ENCODE measurements around the gene POC1B. TPM values are rescaled to one million over a fixed set of nuclear protein-coding genes. Genes with fewer than 3 reads are reported as not detected.

The POC1B gene
- total RNA-seq, 1 donor from 2014 or later: 40.3 TPM

DNA sequence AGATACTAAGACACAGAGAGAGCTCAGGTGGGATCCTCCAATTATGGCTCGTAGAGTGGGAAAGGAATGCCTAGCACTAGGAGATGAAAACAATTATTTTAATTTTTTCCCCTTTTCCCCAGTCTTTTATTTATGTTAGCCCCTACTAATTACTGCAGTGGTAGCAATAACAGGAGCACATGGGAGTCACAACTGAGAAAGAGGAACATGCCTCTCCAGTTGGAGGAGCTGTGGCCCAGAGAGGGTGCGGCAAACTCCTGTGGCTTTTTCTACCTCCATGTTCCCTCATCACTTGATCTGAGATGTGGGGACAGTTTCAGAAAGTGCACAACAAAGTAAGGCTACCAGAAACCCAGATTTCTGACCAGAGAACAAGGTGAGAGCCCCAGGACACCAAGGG lies 25.9 kb upstream of the POC1B start:
- no peak overlapping the region for H3K4me3 Mint-ChIP-seq
- no peak overlapping the region for H3K9ac ChIP-seq
- no peaks in the 10 kb centered on the region for H3K27me3 Mint-ChIP-seq (ENCODE audit: insufficient read depth, low read depth)
- H3K4me3 ChIP-seq: no peak overlapping the region
- no peak overlapping the region for H3K27ac Mint-ChIP-seq
- TF ChIP-seq EZH2 (IDR thresholded peaks at IDR 0.05) (no peak), EZH2phosphoT487 (IDR thresholded peaks at IDR 0.05) (no peak)
- TF ChIP-seq, protein P1, sequence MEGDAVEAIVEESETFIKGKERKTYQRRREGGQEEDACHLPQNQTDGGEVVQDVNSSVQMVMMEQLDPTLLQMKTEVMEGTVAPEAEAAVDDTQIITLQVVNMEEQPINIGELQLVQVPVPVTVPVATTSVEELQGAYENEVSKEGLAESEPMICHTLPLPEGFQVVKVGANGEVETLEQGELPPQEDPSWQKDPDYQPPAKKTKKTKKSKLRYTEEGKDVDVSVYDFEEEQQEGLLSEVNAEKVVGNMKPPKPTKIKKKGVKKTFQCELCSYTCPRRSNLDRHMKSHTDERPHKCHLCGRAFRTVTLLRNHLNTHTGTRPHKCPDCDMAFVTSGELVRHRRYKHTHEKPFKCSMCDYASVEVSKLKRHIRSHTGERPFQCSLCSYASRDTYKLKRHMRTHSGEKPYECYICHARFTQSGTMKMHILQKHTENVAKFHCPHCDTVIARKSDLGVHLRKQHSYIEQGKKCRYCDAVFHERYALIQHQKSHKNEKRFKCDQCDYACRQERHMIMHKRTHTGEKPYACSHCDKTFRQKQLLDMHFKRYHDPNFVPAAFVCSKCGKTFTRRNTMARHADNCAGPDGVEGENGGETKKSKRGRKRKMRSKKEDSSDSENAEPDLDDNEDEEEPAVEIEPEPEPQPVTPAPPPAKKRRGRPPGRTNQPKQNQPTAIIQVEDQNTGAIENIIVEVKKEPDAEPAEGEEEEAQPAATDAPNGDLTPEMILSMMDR (IDR thresholded peaks at IDR 0.05): no peak
- DNase-seq (ENCODE audit: low spot score): no peak
- no peak overlapping the region for H3K4me2 ChIP-seq
- no peak overlapping the region for H3K27ac ChIP-seq
- H3K36me3 Mint-ChIP-seq: peaks cover 4% of the 10 kb centered on the region
- no peaks in the 10 kb centered on the region for H3K36me3 ChIP-seq
- peaks cover 4% of the 10 kb centered on the region for H3K4me1 Mint-ChIP-seq
- no peaks in the 10 kb centered on the region for H4K20me1 ChIP-seq (ENCODE audit: low read depth)
- H3K9me3 Mint-ChIP-seq: peaks cover 7% of the 10 kb centered on the region
- H3K4me1 ChIP-seq: no peaks in the 10 kb centered on the region
- H3K79me2 ChIP-seq (ENCODE audit: low read depth): no peaks in the 10 kb centered on the region
- no peak overlapping the region for H2AFZ ChIP-seq (replicated peaks)
- no peaks in the 10 kb centered on the region for H3K27me3 ChIP-seq
- H3K9me3 ChIP-seq (ENCODE audit: low read depth): no peaks in the 10 kb centered on the region
- H3F3A ChIP-seq (ENCODE audit: low read depth): no peaks in the 10 kb centered on the region

DNA sequence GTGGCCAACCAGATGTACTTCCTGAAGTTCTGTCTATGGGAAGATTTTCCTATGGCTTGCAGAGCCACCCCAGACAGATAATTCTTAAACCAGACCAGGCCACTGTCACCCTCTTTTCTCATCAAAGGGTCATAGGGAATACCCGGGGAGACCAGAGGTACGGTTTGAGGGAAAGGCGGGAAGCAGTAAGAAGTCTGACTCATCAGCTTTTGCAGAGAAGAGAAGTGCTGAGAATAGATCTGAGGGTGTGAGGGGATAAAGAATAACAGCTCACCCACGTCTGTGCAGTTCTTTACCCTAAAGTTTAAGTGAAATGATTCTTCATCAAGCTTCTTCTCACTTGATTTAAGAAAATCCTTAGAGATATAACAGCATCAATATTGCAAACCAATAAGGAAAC lies 21.3 kb upstream of the POC1B start:
- Histone ChIP-seq H3K9me3 (ENCODE audit: low read depth) (no peaks in the 10 kb centered on the region), H3K4me2 (no peak overlapping the region), H3K9ac (no peak overlapping the region), H3K27me3 (no peaks in the 10 kb centered on the region), H3K4me3 (no peak overlapping the region), H3K36me3 (no peaks in the 10 kb centered on the region), H3F3A (ENCODE audit: low read depth) (peaks cover 27% of the 10 kb centered on the region), H2AFZ (replicated peaks) (no peak overlapping the region), H3K4me1 (peaks cover 24% of the 10 kb centered on the region), H3K79me2 (ENCODE audit: low read depth) (no peaks in the 10 kb centered on the region), H3K27ac (no peak overlapping the region), H4K20me1 (ENCODE audit: low read depth) (no peaks in the 10 kb centered on the region)
- TF ChIP-seq EZH2phosphoT487 (IDR thresholded peaks at IDR 0.05) (no peak), EZH2 (IDR thresholded peaks at IDR 0.05) (no peak)
- TF ChIP-seq, protein P1 (IDR thresholded peaks at IDR 0.05): no peak
- Mint-ChIP-seq H3K27ac (no peak overlapping the region), H3K27me3 (ENCODE audit: insufficient read depth, low read depth) (peaks cover 4% of the 10 kb centered on the region), H3K4me1 (peaks cover 43% of the 10 kb centered on the region), H3K36me3 (no peaks in the 10 kb centered on the region), H3K9me3 (peaks cover 2% of the 10 kb centered on the region), H3K4me3 (no peak overlapping the region)
- DNase-seq (ENCODE audit: low spot score): no peak

DNA sequence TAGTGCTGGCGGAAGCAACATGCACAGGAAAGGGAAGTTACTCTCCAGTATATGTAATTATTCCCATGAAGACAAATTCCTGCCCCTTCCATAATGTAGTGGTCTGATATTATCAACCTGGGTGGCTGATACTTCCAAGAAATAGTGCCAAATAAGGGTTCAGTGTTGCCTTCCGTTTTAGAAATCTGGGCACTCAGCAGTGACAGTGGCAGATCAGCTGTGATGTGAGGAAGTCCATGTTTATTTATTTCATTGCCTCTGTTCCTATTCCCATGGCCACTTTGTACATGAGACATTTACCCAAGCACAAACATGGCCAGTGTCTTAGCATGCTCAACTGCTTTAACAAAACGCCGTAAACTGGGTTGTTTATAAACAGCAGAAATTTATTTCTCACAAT lies 20.3 kb upstream of the POC1B start:
- Histone ChIP-seq H3K27ac (no peak overlapping the region), H3K9ac (no peak overlapping the region)
- H3K4me3 Mint-ChIP-seq: no peak overlapping the region

More for the DNA sequence above, 20.3 kb upstream of the POC1B start:
- H3K4me2 ChIP-seq: no peak overlapping the region
- TF ChIP-seq EZH2 (IDR thresholded peaks at IDR 0.05) (no peak), EZH2phosphoT487 (IDR thresholded peaks at IDR 0.05) (no peak)
- TF ChIP-seq, protein P1 (IDR thresholded peaks at IDR 0.05): no peak
- no peaks in the 10 kb centered on the region for H3K9me3 ChIP-seq (ENCODE audit: low read depth)
- H3K79me2 ChIP-seq (ENCODE audit: low read depth): no peaks in the 10 kb centered on the region
- DNase-seq (ENCODE audit: low spot score): no peak
- no peaks in the 10 kb centered on the region for H4K20me1 ChIP-seq (ENCODE audit: low read depth)
- peaks cover 31% of the 10 kb centered on the region for H3K4me1 ChIP-seq
- H3K9me3 Mint-ChIP-seq: no peaks in the 10 kb centered on the region
- H3F3A ChIP-seq (ENCODE audit: low read depth): peaks cover 31% of the 10 kb centered on the region
- no peaks in the 10 kb centered on the region for H3K27me3 ChIP-seq
- H3K4me3 ChIP-seq: no peak overlapping the region
- H3K36me3 Mint-ChIP-seq: no peaks in the 10 kb centered on the region
- H2AFZ ChIP-seq (replicated peaks): no peak overlapping the region
- H3K27ac Mint-ChIP-seq: no peak overlapping the region
- peaks cover 4% of the 10 kb centered on the region for H3K27me3 Mint-ChIP-seq (ENCODE audit: insufficient read depth, low read depth)
- no peaks in the 10 kb centered on the region for H3K36me3 ChIP-seq
- H3K4me1 Mint-ChIP-seq: peaks cover 47% of the 10 kb centered on the region
